Esophagus squamous epithelium (tissue), 4 donors: ENCODE results near the gene LRP5.

Source experiments
- POLR2A ChIP-seq, 4 donors: fragments of 450-650 bp; IDR thresholded peaks; one replicate each; pipeline ENCODE4 v1.6.1; 2017; ENCODE audit warnings: antibody characterized with exemption in 4 of 4, mild to moderate bottlenecking in 4 of 4, moderate library complexity in 3 of 4
- TF ChIP-seq, protein P1 (sequence below), 6 experiments: fragments of 450-650 bp in 4 of 6; fragments of 200-600 bp in 2 of 6; sonication (generic) in 2 of 6; IDR thresholded peaks; one replicate each; pipeline ENCODE4 v1.5.1; 2016 to 2019; ENCODE audit warnings: antibody characterized with exemption in 6 of 6, mild to moderate bottlenecking in 4 of 6, moderate library complexity in 4 of 6

DNA sequence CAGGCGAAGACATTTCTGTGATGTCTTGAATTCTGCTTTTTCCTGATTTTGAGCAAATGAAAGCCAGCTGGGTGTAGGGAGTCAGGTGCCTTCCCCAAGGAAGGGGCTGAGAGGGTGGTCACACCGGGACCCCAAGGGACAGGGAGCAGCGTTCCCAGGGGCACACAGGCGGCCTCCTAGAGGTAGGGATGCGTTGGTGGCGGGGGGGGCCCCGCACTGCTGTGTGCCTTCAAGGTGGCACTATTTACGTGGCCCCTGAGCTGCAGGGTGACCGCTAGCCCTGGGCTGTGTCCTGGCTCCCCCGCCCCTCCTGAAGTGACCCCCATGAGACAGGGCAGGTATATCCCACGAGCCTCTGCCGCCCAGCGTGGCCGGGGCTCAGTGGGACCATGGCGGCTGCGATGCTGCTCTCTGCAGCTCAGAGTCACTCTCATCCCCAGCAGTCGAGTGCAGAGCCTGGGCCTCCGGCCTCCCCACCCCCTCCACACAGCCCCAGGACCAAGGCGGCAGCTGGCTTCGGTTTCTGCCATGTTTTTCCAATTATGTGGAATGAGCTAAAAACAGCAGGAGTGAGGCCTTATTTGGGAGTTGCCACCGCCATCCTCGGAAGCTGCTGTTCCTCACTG, 60.9 kb downstream of the LRP5 start:
- TF ChIP-seq, protein P1, sequence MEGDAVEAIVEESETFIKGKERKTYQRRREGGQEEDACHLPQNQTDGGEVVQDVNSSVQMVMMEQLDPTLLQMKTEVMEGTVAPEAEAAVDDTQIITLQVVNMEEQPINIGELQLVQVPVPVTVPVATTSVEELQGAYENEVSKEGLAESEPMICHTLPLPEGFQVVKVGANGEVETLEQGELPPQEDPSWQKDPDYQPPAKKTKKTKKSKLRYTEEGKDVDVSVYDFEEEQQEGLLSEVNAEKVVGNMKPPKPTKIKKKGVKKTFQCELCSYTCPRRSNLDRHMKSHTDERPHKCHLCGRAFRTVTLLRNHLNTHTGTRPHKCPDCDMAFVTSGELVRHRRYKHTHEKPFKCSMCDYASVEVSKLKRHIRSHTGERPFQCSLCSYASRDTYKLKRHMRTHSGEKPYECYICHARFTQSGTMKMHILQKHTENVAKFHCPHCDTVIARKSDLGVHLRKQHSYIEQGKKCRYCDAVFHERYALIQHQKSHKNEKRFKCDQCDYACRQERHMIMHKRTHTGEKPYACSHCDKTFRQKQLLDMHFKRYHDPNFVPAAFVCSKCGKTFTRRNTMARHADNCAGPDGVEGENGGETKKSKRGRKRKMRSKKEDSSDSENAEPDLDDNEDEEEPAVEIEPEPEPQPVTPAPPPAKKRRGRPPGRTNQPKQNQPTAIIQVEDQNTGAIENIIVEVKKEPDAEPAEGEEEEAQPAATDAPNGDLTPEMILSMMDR (IDR thresholded peaks at IDR 0.05), result no peak
- TF ChIP-seq POLR2A (IDR thresholded peaks at IDR 0.05), result no peak
